HEK293T (cell line): Measurements from ENCODE around the gene CGNL1.

Experiments used
- ELF4 ChIP-seq: fragments of 450-650 bp; IDR thresholded peaks from 2 replicates; pipeline ENCODE4 v1.6.1; 2017; ENCODE audit warnings: antibody characterized with exemption
- FOXA1 ChIP-seq: fragments of 450-650 bp; IDR thresholded peaks from 2 replicates; pipeline ENCODE4 v1.6.1; 2016; ENCODE audit warnings: mild to moderate bottlenecking
- FOXM1 ChIP-seq: fragments of 450-650 bp; IDR thresholded peaks from 2 replicates; pipeline ENCODE4 v1.6.1; 2017; ENCODE audit warnings: mild to moderate bottlenecking, borderline replicate concordance
- HDGF ChIP-seq: fragments of 450-650 bp; IDR thresholded peaks from 2 replicates; pipeline ENCODE4 v1.6.1; 2017; ENCODE audit warnings: antibody characterized with exemption, borderline replicate concordance
- TARDBP ChIP-seq: fragments of 450-650 bp; IDR thresholded peaks from 2 replicates; pipeline ENCODE4 v1.6.1; 2016
- ZNF384 ChIP-seq: fragments of 450-650 bp; IDR thresholded peaks from 2 replicates; pipeline ENCODE4 v1.6.1; 2016

- TF ChIP-seq TARDBP (no peak), HDGF (no peak), ELF4 (no peak), FOXA1 (no peak), FOXM1 (no peak), ZNF384 (no peak)
These were observed 42.0 kb upstream of the CGNL1 start for GRCh38 chr15:57334257-57334656.
